Measurements from ENCODE around the gene SPECC1.

DNA sequence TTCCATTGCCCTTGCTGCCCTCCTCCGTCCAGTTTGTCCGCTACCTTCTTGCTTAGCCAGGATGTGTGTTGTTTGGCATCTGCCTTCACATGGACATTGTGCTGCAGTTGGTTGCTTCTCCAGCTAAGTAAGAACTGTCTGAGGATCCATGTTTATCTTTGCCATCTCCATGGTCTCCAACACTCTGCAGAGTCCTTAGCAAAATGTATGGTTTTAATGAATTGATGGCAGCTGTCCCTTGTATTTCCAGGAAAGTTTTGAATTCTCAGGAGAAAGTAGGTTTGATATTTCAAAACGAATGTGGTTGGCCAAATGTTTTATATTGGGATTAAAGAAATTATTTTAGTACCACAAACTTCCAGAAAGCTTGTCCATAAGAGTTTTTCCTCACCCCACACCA lies 160.9 kb downstream of the SPECC1 start:
- TF ChIP-seq, protein P1, sequence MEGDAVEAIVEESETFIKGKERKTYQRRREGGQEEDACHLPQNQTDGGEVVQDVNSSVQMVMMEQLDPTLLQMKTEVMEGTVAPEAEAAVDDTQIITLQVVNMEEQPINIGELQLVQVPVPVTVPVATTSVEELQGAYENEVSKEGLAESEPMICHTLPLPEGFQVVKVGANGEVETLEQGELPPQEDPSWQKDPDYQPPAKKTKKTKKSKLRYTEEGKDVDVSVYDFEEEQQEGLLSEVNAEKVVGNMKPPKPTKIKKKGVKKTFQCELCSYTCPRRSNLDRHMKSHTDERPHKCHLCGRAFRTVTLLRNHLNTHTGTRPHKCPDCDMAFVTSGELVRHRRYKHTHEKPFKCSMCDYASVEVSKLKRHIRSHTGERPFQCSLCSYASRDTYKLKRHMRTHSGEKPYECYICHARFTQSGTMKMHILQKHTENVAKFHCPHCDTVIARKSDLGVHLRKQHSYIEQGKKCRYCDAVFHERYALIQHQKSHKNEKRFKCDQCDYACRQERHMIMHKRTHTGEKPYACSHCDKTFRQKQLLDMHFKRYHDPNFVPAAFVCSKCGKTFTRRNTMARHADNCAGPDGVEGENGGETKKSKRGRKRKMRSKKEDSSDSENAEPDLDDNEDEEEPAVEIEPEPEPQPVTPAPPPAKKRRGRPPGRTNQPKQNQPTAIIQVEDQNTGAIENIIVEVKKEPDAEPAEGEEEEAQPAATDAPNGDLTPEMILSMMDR (IDR thresholded peaks at IDR 0.05) = no peak
- no peak for TF ChIP-seq POLR2A (IDR thresholded peaks at IDR 0.05)

Data from lower leg skin (tissue), 3 donors.